Measurements from ENCODE around the gene PKD1. TPM values are rescaled to one million over a fixed set of nuclear protein-coding genes. Genes with fewer than 3 reads are reported as not detected.

Gene PKD1
- total RNA-seq, 2 experiments from 2014 or later: 56.7 to 59.4 TPM

Small RNA genes within 50 kb of the gene (microRNA-seq; reads per million reads assigned to microRNA genes)
- not detected for gene MIR1225 (ENCODE audit: borderline microRNAs expressed, borderline number of aligned reads, borderline replicate concordance)
- gene MIR3180-5 (ENCODE audit: borderline microRNAs expressed, borderline number of aligned reads, borderline replicate concordance): not detected
- not detected for gene MIR4516 (ENCODE audit: borderline microRNAs expressed, borderline number of aligned reads, borderline replicate concordance)
- gene MIR6511B1 (ENCODE audit: borderline microRNAs expressed, borderline number of aligned reads, borderline replicate concordance): not detected

Other genes with a start within 250 kb of the PKD1 start
- not detected for gene HS3ST6, start 217.5 kb downstream of the PKD1 start, total RNA-seq
- 10 to 100 TPM; 20.7 to 23.6 TPM for gene MSRB1, start 192.7 kb downstream of the PKD1 start, total RNA-seq
- not detected for gene RPL3L, start 181.2 kb downstream of the PKD1 start, total RNA-seq
- 100 to 1,000 TPM; 122 to 125 TPM for gene NDUFB10, start 176.4 kb downstream of the PKD1 start, total RNA-seq
- gene RPS2, start 171.1 kb downstream of the PKD1 start, total RNA-seq: 1,000 to 10,000 TPM; 5,123 to 5,136 TPM
- gene RNF151, start 169.0 kb downstream of the PKD1 start, total RNA-seq: not detected
- gene TBL3, start 163.8 kb downstream of the PKD1 start, total RNA-seq: 10 to 100 TPM; 45.7 to 47.3 TPM
- gene NOXO1, start 154.4 kb downstream of the PKD1 start, total RNA-seq: not detected
- gene GFER, start 151.7 kb downstream of the PKD1 start, total RNA-seq: 10 to 100 TPM; 34.4 to 37.5 TPM
- 10 to 100 TPM; 11.9 to 12.4 TPM for gene SYNGR3, start 145.9 kb downstream of the PKD1 start, total RNA-seq
- 10 to 100 TPM; 67.2 to 67.6 TPM for gene ZNF598, start 126.1 kb downstream of the PKD1 start, total RNA-seq
- gene NPW, start 116.1 kb downstream of the PKD1 start, total RNA-seq: 1 to 10 TPM; 1.3 to 2.0 TPM
- gene NHERF2, start 109.0 kb downstream of the PKD1 start, total RNA-seq: 1 to 10 TPM; 1.1 to 1.4 TPM
- gene NTHL1, start 88.1 kb downstream of the PKD1 start, total RNA-seq: 10 to 100 TPM; 24.3 to 26.2 TPM
- 10 to 100 TPM; 56.6 to 63.9 TPM for gene TSC2, start 87.9 kb downstream of the PKD1 start, total RNA-seq
- gene RAB26, start 12.7 kb upstream of the PKD1 start, total RNA-seq: under 1 TPM in 1 of 2 experiments, not detected in 1; 0.33 TPM
- 10 to 100 TPM; 77.1 to 80.3 TPM for gene TRAF7, start 19.9 kb upstream of the PKD1 start, total RNA-seq
- gene CASKIN1, start 60.7 kb upstream of the PKD1 start, total RNA-seq: under 1 TPM; 0.36 to 0.83 TPM
- 10 to 100 TPM; 49.7 to 50.4 TPM for gene MLST8, start 69.6 kb upstream of the PKD1 start, total RNA-seq
- 1 to 10 TPM; 5.7 to 8.5 TPM for gene BRICD5, start 75.0 kb upstream of the PKD1 start, total RNA-seq
- gene PGP, start 78.9 kb upstream of the PKD1 start, total RNA-seq: 10 to 100 TPM; 19.3 to 19.5 TPM
- 10 to 100 TPM; 19.3 to 19.6 TPM for gene E4F1, start 87.7 kb upstream of the PKD1 start, total RNA-seq
- under 1 TPM; 0.63 to 0.67 TPM for gene DNASE1L2, start 100.5 kb upstream of the PKD1 start, total RNA-seq
- 10 to 100 TPM; 50.7 to 52.5 TPM for gene ECI1, start 115.7 kb upstream of the PKD1 start, total RNA-seq
- 100 to 1,000 TPM; 292 to 294 TPM for gene RNPS1, start 132.2 kb upstream of the PKD1 start, total RNA-seq
- 1 to 10 TPM; 6.1 to 6.4 TPM for gene ABCA3, start 204.8 kb upstream of the PKD1 start, total RNA-seq

All from activated CD4-positive, alpha-beta memory T cell treated with anti-CD3 and anti-CD28 coated beads for 36 hours (primary cell).